GM13976 (cell line): ENCODE results near the gene EPB42.

Experiments used
- DNase-seq: peaks from one replicate; pipeline ENCODE4 v3.0.0; 2012; ENCODE audit warnings: low spot score
- in situ Hi-C: fragments of 300-500 bp; cut with MboI; formaldehyde crosslinking; loops from one replicate; pipeline ENCODE4 v1.12.0; 2022; ENCODE audit warnings: low sequenced_read_pairs, mixed read lengths, inconsistent platforms; ENCODE audit not compliant: unreplicated experiment
- TF ChIP-seq, protein P1 (sequence below): IDR thresholded peaks from 2 replicates; pipeline ENCODE4 v1.5.1; 2012; ENCODE audit warnings: borderline replicate concordance, mild to moderate bottlenecking; ENCODE audit not compliant: insufficient read depth; ENCODE audit errors: extremely low read depth, missing control alignments, control extremely low read depth

EPB42 gene

DNA sequence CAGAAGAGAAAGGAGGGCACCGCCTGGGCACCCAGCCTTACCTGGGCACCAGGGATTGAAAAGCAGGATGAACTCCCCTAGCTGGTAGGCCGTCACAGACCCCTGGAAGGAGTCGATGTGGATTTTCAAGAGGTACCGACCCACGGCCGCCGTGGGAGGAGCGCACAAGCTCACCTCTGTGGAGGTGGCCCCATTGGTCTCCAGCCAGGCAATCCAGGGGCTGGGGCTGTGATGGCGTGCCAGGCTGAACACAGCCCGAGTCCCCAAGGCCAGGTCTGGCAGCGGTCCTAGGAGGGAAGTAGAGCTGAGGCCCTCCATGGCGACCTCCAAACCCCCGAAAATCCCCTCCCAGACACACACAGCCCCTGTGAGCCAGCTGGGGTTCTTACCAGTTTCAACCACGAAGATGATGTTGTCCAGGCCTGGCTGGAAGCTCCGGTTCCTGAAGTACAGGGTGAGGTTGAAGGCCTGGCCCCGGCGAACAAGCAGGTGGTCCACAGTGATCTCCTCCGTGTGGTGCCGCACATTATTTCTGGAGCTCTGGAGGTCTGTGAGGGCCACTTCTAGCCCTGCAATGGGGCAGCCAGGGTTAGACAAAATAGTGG lies 39.3 kb upstream of the EPB42 start:
- TF ChIP-seq, protein P1, sequence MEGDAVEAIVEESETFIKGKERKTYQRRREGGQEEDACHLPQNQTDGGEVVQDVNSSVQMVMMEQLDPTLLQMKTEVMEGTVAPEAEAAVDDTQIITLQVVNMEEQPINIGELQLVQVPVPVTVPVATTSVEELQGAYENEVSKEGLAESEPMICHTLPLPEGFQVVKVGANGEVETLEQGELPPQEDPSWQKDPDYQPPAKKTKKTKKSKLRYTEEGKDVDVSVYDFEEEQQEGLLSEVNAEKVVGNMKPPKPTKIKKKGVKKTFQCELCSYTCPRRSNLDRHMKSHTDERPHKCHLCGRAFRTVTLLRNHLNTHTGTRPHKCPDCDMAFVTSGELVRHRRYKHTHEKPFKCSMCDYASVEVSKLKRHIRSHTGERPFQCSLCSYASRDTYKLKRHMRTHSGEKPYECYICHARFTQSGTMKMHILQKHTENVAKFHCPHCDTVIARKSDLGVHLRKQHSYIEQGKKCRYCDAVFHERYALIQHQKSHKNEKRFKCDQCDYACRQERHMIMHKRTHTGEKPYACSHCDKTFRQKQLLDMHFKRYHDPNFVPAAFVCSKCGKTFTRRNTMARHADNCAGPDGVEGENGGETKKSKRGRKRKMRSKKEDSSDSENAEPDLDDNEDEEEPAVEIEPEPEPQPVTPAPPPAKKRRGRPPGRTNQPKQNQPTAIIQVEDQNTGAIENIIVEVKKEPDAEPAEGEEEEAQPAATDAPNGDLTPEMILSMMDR, result no peak
- in situ Hi-C loops, result no loop called here
- no peak for DNase-seq

DNA sequence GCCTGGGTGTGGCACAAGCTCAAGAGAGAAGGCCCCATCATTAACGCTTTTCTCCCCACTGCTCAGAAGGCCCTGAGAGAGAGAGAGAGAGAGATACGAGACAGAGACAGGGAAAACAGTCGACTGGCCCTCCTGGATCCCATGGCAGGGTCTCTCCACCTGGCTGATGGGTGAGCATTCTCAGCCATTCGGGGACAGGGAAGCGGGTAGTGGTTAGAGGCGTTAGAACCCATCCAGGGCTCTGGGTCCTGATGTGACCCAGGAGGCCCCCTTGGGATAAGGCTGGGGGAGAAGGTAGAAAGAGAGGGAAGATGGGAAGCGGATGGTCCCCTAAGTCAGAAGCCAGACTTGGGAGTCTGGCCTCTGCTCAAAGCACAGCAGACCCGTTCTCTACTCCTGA lies 38.0 kb upstream of the EPB42 start:
- TF ChIP-seq, protein P1, result no peak
- in situ Hi-C loops, result no loop called here
- DNase-seq, result no peak

DNA sequence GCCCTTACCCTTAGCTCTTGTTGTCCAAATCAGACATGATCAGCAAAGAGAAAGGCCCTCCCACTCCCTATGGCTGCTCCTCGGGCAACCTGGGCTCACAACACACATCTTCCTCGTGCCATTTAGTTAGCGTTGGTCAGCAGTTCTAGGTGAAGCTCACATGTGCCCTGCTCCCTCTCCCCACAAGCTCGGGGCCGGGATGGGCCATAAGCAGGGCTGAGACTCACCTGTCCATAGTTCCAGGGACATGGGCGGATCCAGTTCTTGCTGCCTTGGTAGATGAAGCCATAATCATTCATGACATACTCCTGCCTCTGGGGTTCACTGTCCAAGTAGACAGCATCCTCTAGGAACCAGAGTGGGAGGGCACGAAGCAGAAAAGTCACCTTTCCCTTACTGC lies 35.5 kb upstream of the EPB42 start:
- DNase-seq, result no peak
- TF ChIP-seq, protein P1, result no peak
- in situ Hi-C loops, result no loop called here

DNA sequence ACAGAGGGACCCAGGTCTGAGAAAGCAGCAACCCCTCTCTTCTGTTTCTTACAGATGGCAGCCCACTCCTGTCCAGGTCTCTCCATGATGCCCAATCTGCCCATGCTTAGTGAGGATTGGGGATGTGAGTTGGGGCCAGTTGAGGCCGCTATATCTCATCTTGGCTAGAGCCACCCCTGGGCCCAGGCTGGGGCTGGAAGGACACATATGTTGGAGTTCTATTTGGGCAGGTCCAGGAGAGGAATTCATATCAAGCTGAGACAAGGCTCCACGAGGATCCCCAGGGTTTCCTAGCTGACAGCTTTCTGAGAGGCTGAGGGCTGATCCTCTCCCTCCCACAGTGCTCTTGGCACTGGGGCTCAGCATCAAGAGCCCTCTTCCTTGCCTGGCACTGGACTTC lies 34.6 kb upstream of the EPB42 start:
- TF ChIP-seq, protein P1, result no peak
- no peak for DNase-seq
- in situ Hi-C loops, result no loop called here

DNA sequence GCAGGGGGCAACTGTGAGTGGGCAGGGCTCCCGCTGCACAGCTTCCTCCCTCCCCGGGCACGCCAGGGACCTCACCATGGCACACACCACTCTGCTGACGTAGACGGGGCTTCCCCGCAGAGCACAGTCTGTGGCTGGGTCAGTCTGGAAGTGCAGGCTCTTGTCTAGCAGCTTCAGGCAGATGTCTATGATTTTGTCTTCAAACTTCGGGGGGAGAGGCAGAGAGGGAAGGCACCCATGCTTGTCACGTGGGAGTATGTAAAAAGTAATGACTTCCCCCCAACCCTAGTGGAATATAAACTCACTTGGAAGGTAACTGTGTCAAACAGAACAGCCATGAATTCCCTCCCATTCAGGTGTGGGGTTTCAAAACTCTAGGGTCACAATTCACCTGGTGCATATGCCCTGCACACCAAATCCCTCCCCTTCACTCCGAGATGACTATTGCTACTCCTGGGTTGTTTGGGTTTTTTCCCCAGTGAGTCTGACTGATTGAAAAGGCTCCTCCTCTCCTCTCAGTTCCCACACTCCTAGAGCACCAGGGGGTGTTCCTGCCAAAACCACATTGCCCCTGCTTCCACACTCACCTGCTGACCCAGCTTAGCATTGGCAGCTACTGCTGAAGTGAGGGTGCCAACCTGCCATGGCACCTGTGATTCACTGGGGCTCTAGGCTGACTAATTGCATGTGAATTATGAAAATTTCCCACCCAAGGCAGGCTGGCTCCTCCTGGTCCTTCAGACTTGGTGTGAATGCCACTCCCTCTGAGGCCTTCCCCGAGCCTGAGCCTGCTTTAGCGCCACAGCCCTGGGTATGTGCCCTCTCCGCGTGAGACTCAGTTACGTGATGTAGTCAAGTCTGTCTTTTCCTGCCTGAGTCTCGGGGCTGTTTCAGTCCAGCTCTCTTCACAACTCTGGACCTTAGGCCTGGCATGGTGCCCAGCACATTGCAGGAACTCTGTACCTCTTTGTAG lies 32.9 kb upstream of the EPB42 start:
- peak; percentile 68 for DNase-seq
- TF ChIP-seq, protein P1, result no peak
- in situ Hi-C loops, result no loop called here

DNA sequence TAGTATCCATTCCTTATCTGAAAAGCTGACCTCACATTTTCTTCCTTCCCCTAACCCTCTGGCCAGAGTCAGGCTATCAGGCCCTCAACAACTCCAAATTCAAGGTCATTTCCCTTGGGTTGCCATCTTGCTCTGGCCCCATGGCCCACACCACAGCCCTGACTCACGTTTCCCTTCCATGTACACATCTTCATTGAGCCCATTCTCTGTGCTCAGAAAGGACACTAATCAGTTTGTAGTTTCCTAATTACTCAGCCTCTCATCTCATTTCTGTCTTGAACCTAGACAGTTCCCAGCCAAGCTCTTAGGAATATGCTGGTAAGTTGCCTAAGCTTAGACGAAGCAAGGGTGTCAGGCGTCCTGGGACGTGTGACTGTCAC lies 31.0 kb upstream of the EPB42 start:
- TF ChIP-seq, protein P1, result no peak
- in situ Hi-C loops, result no loop called here
- no peak for DNase-seq
